Activated naive CD8-positive, alpha-beta T cell treated with anti-CD3 and anti-CD28 coated beads, Interleukin-2, amount 50 U/mL, for 16 hours (primary cell): ENCODE data around the gene SIT1.
"Not testable (repeated sequence)": the region's sequence is repeated elsewhere in the genome, so short reads cannot be mapped to it uniquely, and the experiment has no call there.

Experiments
- DNase-seq: peaks from one replicate; pipeline ENCODE4 v3.0.0-alpha.2; 2020; ENCODE audit warnings: low read depth, low spot score

Gene SIT1

DNA sequence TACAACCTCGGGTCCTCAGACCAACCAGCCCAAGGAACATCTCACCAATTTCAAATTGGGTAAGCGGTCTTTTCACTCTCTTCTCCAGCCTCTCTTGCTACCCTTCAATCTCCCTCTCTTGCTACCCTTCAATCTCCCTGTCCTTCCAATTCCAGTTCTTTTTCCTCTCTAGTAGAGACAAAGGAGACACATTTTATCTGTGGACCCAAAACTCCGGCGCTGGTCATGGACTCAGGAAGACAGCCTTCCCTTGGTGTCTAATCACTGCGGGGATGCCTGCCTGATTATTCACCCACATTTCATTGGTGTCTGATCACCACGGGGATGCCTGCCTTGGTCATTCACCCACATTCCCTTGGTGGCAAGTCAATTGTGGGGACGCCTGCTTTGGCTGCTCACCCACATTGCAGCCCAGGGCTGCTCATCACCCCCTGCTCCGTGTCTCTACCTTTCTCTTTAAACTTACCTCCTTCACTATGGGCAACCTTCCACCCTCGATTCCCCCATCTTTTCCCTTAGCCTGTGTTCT is 13.2 kb downstream of the SIT1 start:
- not testable (repeated sequence) for DNase-seq

DNA sequence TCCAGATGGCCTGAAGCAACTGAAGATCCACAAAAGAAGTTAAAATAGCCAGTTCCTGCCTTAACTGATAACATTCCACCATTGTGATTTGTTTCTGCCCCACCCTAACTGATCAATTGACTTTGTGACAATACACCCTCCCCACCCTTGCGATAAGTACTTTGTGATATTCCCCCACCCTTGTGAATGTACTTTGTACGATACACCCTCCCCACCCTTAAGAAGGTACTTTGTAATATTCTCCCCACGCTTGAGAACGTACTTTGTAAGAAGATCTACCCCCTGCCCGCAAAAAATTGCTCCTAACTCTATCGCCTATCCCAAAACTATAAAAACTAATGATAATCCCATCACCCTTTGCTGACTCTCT is 13.9 kb downstream of the SIT1 start:
- not testable (repeated sequence) for DNase-seq

DNA sequence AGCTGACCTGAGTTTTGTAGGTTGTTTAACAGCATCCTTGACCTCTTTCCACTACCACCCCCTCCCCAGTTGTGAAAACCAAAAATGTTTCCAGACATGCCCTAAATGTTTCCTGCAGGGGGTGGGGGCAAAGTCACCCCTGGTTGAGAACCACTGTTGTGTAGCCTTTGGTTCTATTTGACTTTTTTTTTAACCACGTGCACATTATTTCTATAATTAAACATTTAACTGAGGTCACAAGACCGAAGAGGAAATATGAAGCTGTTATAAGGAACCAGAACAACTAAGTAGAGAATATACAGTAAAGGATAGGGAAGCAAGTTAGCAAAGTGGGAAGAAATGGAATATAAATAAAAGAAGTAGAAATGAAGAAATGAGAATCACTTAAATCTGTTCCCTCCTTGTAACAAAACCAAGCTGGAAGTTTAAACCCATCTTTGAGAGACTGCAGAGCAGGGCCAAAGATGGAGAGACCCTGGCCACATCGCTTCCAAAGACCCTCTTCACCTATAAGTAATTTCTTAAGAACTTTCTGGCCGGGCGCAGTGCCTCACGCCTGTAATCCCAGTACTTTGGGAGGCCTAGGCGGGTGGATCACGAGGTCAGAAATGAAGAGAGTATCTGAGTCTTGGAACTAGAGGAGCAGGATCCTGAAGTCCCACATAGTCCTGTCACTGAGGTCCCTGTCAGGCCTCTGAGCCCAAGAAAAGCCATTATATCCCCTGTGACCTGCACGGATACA is 14.4 kb downstream of the SIT1 start:
- no peak for DNase-seq

DNA sequence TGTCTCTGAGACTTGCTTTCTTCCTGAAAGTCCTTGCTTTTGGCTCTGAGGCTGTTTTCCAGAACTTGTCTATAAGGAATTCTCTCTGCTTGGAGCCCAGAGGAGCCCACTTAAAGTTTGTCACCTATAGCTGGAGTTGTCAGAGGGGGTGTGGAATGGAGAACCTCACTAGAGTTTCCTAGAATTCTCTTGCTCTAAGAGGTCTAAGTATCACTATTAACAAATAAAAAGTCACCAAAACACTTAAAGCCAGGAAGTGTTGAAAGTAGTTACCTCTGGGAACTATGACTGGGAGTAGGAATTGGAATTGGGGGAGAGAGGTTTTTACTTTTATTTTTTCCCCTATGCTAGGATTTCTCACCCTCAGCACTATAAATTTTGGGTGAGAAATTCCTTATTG is 15.0 kb downstream of the SIT1 start:
- DNase-seq = no peak

DNA sequence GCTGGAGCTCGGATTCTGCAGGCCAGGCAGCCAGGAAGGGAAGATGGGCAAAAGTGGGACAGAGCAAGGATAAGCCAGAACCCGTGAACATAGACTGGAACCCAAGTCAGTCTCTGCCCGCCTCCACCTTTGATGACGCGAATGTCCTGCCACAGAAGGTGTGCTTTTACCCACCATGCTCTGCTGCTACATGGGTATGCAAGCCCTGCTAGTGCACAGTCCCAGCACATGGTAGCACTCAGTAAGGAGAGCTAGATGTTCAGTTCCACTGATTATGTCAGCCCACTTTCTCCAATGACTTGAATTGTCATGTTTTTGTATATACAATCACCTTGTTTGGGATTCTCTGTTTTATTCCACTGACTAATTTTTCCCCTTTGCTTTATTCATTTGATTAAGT is 21.1 kb downstream of the SIT1 start:
- no peak for DNase-seq

DNA sequence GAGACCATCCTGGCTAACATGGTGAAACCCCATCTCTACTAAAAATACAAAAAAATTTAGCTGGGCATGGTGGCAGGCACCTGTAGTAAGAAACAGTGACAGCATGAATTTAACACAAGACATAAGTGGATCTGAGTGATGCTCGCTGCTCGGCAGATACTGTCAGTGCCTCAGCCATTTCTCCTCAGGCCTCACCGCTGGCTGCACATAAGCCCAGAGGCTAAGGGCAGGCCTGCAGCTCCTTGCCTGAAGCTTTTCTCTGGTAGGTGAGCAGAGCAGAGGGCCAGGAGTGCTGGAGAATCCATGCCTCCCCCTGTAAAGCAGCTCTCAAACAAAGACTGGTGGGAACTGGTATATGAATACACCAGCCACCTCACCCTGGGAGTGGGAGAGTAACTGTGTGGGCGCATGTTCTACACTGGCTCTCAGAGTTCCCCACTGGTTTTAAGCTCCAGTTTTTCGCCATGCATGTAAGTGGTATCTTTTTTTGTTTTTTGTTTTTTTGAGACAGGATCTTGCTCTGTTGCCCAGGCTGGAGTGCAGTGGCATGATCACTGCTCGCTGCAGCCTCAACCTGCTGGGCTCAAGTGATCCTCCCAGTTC is 22.2 kb downstream of the SIT1 start:
- no peak for DNase-seq

DNA sequence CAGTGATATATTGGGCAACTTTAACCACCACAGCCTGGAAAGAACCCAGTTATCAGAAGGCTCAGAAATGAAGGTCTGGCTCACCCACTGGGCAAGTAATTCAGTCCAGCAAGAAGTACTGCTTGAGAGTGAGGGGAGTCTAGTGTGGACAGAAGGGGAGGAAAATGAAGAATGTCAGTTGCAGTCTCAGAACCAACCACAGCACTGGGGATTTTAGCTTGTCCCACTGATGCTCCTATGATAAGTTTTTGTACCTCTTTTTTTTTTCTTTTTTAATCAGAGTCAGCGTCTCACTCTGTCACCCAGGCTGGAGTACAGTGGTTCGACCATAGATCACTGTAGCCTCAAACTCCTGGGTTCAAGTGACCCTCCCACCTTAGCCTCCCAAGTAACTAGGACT is 23.2 kb downstream of the SIT1 start:
- DNase-seq = no peak

DNA sequence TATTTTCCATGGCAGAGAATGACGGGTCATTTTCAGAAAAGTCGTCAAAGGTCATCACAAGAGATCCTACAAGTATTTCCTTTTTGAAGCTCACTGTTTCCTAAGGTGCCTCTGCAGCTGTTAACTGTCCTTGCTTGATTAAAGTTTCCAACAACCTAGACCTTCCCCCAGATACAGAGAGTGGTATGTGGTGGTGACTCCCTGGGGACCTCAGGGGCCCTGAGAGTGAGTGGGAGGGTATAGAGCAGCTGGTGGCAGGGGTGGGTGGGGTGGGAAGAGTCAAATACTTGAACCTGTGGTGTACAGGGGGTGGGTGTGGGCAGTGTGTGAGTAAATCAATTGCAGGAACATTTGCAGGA is 31.0 kb downstream of the SIT1 start:
- no peak for DNase-seq

DNA sequence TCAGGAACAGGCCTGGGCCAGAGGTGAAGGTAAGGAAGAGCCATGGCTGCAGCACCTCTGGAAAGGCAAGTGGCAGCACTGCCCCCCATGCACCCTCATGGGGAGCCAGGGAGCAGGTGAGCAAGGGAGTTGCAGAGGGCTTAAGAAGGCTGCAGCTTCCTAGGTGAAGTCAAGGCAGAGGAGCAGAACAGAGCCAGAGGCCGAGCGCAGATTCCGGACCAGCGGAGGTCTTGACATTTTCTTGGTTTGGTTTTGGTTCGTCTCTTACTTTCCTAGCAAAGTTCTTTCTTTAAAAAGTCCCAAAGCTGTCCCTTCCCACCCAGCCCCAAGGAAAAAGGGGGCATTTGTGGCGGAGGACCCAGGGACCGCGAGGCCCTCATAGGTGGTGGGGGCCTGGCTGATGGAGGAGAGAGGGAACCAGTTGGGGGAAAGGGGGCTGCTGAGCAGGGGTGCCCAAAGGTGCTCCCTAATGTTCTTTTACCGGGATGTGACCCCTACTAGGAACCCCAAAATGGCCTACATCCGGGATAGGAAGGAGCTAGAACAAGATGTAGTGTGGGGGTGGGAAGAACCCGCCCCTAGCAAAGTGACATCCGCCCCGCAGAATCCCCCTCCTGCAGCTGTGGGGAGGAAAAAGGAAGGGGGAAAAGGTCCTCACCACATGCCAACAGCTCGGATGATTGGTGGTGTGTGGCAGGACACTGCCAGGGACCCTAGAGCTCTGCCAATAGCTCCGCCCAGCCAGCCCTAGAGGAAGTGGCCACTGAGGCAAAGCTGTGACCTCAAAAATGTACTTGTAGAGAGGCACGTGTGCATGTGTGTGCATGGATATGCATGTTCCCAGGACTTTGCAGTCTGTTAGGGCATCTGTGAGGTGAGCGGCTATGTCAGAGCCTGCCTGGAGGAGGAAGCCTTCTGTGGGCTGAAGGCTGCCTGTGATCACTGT is 31.6 kb downstream of the SIT1 start:
- no peak for DNase-seq

DNA sequence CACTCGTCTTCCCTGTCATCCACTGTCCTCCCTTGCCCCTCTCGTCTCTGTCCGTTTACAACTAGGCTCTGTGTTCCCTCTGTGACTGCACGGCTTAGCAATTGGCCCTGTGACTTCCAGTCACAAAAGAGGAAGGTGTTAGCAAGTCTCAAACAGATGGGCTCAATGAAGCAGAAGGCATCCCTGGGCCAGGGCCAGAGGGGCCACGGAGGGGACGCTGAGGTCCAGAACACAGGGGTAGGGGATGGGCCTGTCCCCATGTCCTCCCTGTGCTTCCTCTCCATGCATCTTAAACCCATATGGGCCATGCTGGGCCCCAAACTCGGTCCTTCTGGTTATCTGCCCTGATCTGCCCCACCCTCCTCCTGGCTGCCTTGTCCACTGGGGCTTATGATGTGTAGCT is 32.4 kb downstream of the SIT1 start, which contains the start of gene CD72:
TSS of gene CD72 (minus strand) at position 89 of the 403 bp plus-strand sequence. CDS start 110 bp downstream, outside the sequence.
- no peak for DNase-seq

DNA sequence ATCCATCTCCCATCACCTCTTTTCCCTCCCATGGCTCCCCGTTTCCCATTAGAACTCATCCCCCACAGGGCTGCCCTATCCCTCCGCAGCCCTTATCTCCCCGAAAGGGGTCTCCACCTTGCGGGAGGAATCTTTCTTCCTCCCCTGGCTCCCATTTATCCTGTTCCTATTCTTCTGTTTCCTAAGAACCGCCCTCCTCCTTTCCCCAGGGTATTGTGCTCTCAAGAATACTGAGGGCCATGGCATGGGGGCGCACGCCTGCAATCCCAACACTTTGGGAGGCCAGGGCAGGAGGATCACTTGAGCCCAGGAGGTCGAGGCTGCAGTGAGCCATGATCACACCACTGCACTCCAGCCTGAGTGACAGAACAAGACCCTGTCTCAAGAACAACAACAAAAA is 33.2 kb downstream of the SIT1 start:
- DNase-seq = no peak

DNA sequence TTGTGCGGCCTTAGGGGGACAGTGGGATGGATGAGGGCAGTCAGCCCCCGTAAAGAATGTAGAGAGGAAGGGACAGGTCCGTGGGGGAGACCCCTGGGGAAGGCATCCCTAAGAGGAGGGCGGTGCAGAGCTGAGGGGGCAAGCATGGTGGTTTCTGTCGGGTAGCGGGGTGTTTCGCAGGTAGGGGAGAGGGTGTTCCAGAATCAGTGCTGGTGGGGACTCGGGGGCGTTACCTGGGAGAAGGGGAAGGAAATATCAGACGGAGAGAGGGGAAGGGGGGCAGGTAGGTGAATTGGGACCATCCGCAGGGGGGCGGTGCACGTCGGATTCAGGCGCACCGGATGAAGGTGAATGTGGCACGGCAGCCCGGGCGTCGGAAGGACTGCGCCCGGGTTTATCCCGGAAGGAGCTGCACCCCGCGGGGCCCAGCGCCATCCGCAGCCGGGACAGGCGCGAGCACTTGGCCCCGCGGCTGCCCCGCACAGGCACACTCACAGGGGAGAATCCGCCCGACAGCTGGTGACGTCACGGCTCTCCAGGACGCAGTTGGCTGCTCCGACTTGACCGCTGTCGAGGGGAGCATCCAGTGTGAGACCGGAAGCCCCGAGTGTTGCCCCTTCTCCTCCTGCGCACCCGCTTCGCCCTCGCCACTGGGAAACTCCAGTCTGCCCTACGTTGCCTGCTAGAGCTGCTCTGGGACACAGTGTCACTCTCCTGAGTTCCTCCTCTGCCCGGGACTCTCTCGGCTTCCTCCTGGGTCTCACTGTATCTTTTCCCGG is 33.9 kb downstream of the SIT1 start:
- no peak for DNase-seq

DNA sequence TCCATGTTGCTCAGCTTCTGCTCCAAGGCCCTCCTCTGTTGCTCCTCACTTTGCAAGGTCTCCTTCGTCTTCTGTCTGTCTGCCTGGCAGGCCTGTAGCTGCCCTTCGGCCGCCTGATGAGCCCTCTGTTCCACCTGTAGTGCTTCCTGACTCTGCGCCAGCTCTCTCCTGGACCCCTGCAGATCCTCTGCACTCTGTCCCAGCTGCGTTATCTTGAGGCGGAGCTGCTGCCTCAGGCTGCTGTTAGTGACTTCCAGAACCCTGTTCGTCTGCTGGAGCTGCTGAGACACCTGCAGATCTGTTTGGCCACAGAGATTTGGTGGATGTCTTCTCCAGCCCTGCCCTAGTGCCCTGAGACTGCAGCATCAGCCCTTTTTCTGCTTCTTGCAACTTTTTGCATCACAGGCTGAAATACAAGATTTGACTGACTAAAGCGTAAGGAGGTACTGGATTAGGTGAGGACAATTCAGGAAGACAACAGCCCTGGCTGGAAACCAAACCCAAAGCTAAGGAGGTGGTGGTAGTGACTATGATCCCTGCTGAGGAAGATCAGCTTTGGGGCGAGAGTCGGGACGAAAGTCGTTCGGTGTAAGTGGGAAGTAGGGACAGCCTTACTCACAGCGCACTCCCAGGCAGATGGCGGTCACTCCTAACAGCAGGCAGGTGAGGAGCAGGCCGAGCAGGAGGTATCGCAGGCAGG is 34.6 kb downstream of the SIT1 start:
- DNase-seq = no peak

DNA sequence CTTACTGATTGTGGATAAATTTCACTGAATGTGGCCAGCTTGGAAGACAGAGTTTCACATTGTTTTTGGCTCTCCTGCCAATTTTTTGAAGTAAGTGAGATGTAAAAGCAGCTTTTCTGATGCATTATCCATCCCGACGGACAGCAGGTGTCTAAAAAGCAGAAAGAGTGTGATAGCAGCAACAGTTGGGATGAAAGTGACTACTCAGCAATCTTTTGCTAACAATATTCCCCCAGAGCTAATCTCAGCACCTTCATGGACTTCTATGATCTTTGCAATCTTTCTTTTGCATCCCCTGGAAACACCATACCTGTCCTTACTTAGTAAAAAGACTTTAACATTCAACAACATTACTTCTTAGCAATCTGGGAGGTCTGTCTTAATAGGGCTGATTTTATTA is 37.9 kb downstream of the SIT1 start:
- DNase-seq = no peak

DNA sequence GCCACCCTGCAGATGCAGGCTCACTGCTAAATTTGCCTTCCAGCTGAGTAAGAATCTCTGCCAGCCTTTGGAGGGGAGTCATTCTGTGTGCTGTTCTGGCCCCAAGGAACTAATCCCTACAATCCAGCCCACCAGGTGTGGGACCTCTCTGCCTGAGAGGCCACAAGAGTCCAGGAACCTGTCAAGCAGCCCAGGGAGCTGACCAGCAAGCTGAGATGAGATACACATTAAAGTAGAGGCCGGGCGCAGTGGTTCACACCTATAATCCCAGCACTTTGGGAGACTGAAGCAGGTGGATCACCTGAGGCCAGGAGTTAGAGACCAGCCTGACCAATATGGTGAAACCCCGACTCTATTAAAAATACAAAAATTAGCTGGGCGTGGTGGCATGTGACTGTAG is 38.7 kb downstream of the SIT1 start:
- DNase-seq = not testable (repeated sequence)

DNA sequence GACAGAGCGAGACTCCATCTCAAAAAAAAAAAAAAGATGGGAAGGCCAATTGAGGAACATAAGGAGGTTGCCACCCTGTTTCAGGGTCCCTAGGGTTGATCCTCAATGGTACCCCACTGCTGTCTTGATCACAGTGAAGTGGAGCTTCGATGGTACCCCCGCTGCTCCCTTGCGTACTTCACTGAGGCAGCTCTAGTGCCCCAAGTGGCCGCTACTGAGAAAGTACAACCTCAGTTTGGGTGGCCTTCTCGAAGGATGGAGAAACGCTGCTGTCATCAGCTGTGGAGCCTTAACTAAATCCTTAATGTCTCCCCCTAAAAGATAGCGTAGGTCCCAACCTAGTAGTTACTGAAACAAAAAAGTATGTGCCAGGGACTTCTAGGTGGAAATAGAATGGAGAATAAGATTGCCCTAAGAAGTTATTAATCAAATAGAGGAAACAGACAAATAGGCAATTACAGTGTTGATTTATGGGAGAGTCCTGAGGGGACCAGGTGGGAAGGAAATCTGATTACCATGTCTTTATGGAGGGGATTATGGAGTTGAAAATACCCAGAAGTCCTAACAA is 39.4 kb downstream of the SIT1 start:
- DNase-seq = no peak

DNA sequence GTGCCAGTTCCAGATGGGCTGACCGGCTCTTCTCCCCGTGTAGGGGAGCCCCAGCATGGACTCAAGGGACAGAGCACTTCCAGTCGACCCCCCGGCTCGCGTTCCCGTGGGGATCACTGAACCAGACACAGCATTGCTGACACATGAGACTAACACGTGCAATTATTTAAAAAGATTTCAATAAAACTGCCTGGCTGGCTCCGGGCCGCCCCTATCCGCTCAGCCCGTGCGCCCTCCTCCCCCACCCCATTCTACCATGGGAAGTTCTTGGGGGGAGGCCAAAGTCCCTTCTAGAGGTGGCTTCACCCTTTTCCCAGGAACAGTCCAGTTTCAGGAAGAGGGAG is 40.9 kb downstream of the SIT1 start:
- no peak for DNase-seq

DNA sequence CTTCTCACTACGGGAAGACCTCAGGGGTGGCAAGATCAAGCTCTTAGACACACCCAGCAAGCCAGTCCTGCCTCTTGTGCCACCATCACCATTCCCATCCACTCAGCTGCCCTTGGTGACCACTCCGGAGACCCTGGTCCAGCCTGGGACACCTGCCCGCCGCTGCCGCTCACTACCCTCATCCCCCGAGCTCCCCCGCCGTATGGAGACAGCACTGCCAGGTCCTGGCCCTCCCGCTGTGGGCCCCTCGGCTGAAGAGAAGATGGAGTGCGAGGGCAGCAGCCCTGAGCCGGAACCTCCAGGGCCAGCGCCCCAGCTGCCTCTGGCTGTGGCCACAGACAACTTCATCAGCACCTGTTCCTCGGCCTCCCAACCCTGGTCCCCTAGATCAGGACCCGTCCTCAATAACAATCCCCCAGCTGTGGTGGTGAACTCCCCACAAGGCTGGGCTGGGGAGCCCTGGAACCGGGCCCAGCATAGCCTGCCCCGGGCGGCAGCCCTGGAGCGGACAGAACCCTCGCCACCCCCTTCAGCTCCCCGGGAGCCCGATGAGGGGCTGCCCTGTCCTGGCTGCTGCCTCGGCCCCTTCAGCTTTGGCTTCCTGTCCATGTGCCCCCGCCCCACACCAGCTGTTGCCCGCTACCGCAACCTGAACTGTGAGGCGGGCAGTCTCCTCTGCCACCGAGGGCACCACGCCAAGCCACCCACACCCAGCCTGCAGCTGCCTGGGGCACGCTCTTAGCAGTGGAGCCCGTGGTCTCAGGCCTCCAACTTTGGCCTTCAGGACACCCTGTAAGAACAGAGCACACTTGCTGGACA is 41.5 kb downstream of the SIT1 start:
- DNase-seq = no peak

DNA sequence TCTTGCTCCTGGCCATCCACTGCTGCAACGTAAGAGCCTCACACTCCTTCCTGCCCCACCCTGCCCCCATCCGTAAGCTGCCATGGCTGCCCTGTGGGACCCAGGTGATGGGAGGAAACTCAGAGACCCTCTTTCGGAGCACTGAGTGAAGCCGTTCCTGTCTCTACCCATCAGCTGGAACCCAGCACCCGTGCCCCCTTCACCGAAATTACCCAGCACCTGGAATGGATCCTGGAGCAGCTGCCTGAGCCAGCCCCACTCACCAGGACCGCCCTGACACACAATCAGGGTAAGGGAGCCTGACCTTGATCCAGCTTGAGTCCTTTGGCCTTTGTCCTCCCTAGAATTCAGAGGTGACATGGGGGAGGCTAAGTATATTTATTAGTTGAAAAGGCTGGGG is 42.5 kb downstream of the SIT1 start:
- DNase-seq = no peak

DNA sequence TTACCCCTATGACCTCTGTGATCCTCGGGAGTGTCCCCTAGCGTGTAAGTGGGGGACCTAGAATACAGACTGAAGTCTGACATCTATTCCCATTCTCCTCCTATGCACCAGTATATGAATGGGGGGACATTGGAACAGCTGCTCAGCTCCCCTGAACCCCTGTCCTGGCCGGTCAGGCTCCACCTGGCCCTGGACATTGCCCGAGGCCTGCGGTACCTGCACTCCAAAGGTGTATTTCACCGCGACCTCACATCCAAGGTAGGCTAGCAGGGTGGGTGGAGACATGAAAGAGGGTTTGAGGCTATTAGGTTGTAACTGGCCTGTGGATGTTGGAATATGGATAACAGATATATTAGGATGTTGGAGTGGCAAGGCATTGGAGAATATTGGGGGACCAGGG is 44.0 kb downstream of the SIT1 start:
- DNase-seq = no peak
